ENCODE data around the gene CD276.
"Not testable (repeated sequence)": the region's sequence is repeated elsewhere in the genome, so short reads cannot be mapped to it uniquely, and the experiment has no call there.

CD276 gene

DNA sequence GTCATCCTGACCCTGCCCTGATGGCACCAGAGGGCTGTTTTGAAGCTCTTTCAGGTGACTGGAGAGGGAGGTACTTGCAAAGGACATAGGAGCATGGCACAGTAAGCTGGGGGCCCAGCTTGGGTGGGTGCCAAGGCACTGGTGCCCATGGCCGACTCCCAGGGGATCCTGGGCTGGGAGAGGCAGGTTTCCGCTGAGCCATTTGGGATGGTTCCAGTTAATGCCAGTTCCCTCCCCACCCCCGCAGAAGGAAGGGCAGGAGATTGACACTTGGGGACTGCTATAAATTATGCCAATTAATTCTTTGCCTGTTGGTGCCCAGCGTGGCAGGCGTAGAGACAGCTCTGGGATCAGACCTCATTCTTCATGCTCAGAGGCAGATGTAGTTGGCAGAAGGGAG, 26.1 kb downstream of the CD276 start:
- no peak for DNase-seq (ENCODE audit: low read depth)

DNA sequence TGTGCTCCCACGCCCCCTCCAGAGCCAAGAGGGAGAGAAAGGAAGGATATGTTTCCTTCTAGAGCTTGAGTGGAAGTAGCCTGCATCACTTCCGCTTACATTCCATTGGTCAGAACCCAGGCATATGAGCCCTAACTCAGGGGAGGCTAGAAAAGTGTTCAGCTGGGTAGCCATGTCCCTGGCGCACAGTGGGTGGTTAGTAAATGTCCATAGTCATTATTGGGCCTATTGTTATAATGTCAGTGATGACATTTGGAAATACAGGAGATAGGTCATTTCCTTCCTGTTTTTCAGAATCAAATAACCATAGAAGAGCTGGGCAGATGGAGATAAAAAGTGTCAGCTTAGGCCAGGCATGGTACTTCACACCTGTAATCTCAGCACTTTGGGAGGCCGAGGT, 27.3 kb downstream of the CD276 start:
- DNase-seq (ENCODE audit: low read depth) = no peak

DNA sequence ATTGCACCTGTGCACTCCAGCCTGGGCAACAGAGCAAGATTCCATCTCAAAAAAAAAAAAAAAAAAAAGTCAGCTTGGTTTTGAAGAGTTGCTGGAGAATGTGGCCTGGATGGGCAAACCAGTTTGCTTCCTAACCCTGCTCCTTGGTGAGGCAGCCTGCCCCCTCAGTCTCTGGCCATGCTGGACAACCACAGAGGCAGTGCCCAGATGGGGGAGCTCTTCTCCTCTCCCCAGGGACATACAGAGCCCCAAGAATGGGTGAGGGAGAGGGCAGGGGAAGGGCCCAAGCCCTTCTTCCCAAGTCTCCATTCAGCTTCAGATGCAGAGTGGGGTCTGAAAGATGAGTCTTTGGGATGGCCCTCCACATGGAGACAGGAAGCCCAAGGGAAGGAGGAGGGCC, 27.9 kb downstream of the CD276 start:
- DNase-seq (ENCODE audit: low read depth) = no peak

GRCh38 chr15:73714695-73715301, 30.6 kb downstream of the CD276 start:
- no peak for DNase-seq (ENCODE audit: low read depth)

DNA sequence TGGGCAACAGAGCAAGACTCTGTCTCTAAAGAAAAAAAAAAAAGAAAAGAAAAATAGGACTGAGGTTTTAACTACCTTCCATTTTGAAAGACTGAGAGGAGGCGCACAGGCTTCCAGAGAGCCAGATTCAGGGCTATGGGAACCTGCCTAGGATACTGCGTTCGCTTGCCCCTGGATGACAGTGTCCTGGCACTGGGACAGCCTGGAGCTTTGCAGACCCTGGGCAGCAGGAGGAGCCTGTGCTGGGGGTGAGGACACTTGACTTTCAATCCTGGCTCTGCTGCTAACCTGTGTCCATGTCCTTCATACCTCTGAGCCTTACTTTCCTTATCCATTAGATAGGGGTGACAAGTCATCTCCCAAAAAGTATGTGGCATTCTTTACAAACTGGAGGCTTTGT, 31.2 kb downstream of the CD276 start:
- no peak for DNase-seq (ENCODE audit: low read depth)

DNA sequence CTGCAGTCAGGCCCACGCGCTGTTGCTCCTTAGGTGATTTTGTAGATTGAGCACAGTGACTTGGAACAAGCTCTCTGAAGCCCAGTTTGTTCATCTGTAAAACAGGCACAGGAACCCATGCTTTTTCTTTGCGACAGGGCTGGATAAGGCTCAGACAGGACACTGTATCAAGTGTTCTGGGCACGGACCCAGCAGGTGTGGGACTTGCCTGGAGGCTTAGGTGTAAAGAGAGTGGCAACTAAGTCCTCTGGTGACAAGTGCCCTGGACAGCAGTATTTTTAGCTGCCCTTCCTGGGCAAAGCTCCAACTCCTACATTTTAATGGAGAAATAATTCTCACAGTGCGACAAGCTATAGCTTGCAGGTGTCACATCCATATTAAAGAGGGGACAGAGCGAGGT, 32.2 kb downstream of the CD276 start:
- DNase-seq (ENCODE audit: low read depth) = no peak

DNA sequence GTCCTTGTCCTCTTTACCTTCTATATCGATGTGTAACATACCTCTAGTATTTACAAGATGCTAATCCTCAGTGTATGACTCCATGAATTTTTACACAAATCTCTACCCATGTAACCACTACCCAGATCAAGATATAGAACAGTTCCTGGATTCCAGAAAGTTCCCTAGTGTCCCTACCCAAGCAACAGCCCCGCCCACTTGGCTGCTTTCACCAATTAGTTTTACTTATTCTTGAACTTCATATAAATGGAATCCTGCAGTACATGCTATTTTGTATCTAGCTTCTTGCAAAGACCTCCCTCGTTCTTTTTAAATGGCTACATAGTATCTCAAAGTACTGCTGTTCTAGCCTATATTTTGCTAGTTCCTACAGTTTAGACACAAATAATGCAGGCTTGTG, 33.0 kb downstream of the CD276 start:
- DNase-seq (ENCODE audit: low read depth) = no peak

DNA sequence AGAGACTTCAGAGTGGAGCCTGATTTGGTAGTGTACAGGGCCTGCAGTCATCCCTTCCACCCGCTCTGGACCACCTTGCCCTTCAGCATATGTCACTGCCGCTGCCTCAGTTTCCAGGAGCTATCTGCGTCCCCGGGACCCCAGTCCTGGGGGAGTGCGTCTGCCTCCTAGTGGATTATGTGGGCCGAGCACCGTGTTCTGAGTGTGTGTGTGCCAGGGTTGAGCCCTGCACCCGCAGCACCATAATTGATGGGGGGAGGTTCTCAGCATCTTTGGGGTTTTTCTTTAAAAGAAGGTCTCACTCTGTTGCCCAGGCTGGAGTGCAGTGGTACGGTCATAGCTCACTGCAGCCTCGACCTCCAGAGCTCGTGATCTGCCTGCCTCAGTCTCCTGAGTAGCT, 33.6 kb downstream of the CD276 start:
- no peak for DNase-seq (ENCODE audit: low read depth)

- DNase-seq (ENCODE audit: low read depth) = no peak
These were observed 34.5 kb downstream of the CD276 start for GRCh38 chr15:73718694-73719093.

DNA sequence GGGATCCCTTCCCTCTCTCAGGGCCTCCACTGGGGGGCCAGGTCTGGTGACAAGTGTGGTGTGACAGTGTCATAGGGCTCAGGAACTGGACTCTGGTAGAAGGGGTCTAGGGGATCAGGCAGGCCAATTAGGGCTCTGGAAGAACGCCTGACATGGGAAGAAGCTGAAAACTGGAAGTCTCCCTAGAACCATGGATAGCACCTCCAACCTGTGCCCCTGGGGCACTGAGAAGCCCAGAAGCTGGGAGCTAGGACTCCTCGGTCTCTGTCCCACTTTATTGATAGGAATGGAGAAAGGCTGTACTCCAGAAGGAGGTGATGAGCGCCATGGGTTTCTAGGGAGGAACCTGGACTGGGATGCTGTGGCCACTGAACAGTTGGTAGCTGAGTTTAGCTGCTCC, 38.2 kb downstream of the CD276 start:
- DNase-seq (ENCODE audit: low read depth) = no peak

DNA sequence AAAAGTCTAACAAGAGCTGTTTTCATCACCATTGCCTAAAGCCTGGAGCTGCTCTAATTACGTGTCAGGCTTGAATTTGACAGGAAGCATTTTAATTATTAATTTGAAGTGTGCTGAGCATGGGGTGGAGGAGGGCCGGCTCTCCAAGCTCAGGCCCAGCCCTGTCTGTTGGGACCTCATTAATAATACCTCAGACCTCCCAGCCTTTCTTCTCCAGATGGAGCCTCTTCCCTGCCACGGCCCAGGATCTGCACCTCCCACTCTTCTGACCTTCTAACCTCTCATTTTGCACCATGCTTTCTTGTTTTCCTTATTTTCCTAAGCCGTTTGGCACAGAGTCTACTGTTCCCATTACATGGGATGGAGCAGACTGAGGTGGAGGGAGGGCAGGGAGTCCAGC, 39.0 kb downstream of the CD276 start:
- DNase-seq (ENCODE audit: low read depth) = no peak

- DNase-seq (ENCODE audit: low read depth) = no peak
These were observed 40.0 kb downstream of the CD276 start for GRCh38 chr15:73724212-73724611.

- DNase-seq (ENCODE audit: low read depth) = no peak
These were observed 43.3 kb downstream of the CD276 start for GRCh38 chr15:73727330-73727976.

DNA sequence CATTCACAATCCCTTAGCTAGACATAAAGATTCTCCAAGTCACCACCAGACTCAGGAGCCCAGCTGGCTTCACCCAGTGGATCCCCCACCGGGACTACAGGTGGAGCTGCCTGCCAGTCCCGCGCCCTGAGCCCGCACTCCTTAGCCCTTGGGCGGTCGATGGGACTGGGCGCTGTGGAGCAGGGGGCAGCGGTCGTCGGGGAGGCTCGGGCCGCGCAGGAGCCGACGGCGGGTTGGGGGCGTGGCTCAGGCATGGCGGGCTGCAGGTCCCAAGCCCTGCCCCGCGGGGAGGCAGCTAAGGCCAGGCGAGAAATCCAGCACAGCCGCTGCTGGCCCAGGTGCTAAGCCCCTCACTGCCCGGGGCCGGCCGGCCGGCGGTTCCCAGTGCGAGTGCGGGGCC, 47.9 kb downstream of the CD276 start:
- DNase-seq (ENCODE audit: low read depth) = not testable (repeated sequence)

GRCh38 chr15:73732930-73733329, 48.7 kb downstream of the CD276 start:
- no peak for DNase-seq (ENCODE audit: low read depth)

- DNase-seq (ENCODE audit: low read depth) = no peak
These were observed 53.4 kb downstream of the CD276 start for GRCh38 chr15:73737535-73737934.

DNA sequence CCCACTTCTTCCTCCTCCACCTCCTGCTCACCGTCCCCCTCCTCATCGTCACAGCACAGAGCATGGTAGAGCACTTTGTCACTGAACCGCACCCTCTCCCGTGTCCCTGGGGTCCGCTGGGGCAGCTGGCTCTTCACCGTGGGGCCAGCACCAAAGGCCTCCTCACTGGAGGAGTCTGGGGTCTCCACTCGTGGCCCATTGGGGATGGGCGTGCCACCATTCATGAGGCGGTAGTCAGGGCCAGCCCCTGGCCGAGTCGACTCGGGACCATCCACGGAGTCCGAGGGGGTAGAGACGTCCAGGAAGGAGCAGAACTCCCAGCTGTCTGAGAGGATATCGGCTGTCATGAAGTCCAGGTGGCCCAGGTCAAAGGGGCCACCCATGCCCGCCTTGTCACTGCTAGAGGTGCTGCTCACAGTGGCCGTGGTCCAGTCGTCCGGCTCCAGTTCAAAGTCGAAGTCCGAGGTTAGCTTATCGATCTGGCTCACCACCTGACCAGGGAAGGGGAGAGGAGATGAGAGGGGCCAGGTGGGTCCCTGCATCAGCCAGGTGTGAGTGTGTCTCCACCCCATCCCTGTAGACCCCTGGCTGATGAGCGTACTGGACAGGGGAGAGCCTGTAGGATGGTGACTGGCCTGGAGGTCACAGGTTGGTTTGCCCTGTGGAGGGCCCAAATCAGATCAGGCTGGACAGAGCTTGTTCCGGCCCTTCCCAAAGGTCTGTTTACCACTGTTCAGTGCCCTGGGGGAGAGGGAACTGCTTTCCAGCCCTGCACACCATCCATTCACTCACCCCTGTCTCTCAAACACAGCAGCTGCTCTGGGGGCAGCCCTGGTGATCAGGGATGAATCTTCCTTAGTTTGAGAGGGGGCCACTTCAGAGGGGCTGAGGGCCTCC, 56.2 kb downstream of the CD276 start:
- no peak for DNase-seq (ENCODE audit: low read depth)

GRCh38 chr15:73741321-73741836, 57.2 kb downstream of the CD276 start:
- no peak for DNase-seq (ENCODE audit: low read depth)

DNA sequence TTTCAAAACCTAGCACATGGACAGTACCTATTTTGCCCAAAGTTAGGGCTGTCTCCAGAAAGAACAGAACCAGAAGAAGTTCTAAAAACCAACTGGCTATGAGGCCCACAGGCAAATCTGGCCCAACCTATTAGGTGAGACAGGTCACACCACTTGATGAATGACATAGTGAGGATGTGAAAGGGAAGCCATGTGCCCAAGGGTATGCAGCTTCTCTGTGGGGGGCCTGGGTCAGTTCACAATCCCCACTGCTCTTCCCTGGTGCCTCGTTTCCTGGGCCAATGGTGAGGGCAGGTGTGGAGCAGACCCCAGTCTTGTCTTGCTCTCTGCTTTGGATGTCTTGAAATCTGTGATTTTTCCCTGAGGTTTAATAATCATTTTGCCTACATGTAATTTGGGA, 60.1 kb downstream of the CD276 start:
- DNase-seq (ENCODE audit: low read depth) = no peak

DNA sequence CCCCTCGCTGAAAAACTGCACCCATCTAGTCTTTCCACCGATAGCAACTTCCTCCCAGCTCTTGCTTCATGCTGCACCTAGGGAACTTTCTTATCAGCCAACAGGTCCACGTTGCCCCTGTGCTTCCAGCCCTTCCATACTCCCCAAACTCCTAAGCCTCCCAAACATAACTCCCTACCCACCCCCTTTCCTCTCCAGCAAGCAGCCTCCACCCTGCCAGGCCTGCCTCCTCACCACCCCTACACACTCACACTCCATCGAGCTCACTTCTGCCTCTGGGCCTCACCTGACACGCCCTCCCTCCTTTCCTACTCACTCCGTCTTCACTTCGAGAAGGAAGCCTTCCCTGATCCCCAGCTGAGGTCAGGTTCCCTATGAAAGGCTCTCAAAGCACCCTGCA, 60.9 kb downstream of the CD276 start:
- DNase-seq (ENCODE audit: low read depth) = no peak

GRCh38 chr15:73746261-73746660, 62.1 kb downstream of the CD276 start:
- DNase-seq (ENCODE audit: low read depth) = no peak

DNA sequence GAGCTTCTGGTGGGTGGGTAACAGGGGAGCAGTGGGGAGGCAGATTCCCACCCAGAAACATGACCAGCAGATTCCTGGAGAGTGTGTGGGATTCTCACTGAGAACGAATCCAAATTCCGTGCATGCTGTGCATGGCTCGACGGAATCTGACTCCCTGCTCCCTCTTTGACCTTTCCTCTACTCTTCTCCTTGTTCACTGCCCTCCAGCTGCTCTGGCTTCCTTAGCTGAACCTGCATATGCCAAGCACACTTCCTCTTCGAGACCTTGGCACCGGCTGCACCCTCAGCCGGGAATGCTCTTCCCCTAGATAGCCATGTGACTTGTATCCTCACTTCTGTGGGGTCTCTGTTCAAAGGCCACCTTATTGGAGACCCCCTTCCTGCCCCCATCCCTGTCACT, 62.7 kb downstream of the CD276 start:
- DNase-seq (ENCODE audit: low read depth) = no peak

All from activated gamma-delta T cell treated with anti-CD3 and anti-CD28 coated beads, Interleukin-2, amount 50 U/mL, for 16 hours (primary cell).